ENCODE measurements around the gene LMNTD2.
"Not testable (repeated sequence)": the region's sequence is repeated elsewhere in the genome, so short reads cannot be mapped to it uniquely, and the experiment has no call there.

The LMNTD2 gene

DNA sequence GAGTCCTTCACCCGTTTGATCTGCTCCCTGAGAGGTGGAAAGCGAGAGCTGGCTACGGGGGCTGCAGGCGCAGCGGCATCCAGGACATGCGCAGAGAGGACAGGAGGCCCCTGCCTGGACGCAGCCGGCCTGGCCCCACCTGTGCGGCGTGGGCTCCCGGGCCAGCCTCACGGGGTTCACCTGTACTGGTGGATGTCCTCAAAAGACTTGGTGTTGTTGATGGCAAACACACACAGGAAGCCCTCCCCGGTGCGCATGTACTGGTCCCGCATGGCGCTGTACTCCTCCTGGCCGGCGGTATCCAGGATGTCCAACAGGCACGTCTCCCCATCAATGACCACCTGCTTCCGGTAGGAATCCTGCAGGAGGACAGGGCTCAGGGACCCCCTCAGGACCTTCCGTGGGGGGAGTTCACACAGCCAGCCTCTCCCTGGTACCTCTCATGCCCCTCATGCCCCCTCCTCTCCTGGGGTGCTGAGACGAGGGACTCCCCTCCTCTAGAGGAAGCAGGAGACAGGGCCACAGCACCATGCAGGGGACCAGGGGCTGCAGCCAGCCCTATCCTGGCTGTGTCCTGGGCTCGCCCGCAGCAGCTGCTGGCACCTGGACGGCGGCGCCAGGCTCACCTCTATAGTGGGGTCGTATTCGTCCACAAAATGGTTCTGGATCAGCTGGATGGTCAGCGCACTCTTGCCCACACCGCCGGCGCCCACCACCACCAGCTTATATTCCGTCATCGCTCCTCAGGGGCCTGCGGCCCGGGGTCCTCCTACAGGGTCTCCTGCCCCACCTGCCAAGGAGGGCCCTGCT, 26.7 kb downstream of the LMNTD2 start:
- DNase-seq (ENCODE audit: low spot score): no peak

GRCh38 chr11:532986-533585, 27.5 kb downstream of the LMNTD2 start:
- DNase-seq (ENCODE audit: low spot score): no peak

DNA sequence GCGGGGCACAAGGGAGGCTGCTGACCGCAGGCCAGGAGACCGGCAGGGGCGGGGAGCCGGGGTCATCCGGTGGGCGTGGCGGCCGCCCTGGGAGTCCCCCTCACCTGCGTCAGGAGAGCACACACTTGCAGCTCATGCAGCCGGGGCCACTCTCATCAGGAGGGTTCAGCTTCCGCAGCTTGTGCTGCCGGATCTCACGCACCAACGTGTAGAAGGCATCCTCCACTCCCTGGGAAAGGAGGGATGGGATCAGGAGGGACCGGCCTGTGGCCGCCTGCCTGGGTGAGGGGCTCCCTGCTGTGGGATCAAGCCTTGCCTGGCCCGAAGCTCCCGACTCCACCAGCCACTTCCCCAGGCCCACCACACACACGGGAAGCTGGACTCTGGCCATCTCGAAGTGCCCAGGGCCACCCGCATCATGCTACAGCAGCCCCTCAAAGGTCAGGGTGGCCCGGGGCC, 28.0 kb downstream of the LMNTD2 start:
- DNase-seq (ENCODE audit: low spot score): no peak

- DNase-seq (ENCODE audit: low spot score): no peak
Observed at GRCh38 chr11:531919-532526, 28.5 kb downstream of the LMNTD2 start.

GRCh38 chr11:530960-531831, 29.3 kb downstream of the LMNTD2 start:
- no peak for DNase-seq (ENCODE audit: low spot score)

- DNase-seq (ENCODE audit: low spot score): no peak
Observed at GRCh38 chr11:529728-530411, 30.7 kb downstream of the LMNTD2 start.

DNA sequence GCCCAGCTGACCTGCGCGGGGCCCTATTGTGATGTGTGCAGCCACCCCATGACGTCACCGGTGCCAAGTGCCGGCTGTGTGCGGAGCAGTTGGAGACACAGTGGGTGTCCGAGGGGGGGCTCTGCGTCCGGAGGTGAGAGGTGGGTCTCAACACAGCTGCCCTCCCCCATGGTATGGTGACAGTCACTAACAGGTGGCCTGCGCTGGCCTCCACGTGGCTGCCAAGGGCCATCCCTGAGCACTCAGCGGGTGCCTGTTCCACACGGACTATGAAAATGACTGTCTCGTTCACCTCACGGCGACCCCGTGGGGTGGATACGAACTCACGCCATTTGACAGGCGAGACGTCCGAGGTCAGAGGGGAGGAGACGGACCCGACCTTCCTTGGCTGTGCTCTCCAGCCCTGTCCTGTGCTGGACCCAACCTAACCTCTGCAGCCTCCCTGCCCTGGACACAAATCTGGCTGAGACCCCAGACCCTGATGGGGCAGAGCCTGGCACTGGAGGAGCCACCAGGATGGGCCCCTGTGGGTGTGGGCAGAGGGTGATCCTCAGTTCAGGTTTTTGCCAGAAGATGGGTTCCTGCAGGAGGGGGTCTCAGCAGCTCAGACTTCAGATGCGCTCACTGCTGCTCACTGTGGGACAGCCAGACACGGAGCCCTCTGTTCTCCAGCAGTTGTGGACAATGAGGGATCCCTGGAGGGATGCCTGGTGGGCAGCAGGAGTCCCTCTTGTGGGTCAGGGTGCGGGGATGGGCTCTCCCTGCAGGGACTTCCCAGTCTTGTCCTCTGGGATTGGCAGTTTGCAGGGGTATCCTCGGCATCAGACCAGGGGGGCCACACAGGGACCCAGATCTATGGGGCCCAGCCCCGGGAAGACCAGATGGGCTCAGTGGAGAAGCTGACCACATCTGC, 31.5 kb downstream of the LMNTD2 start:
- DNase-seq (ENCODE audit: low spot score): no peak

- DNase-seq (ENCODE audit: low spot score): no peak
Observed at GRCh38 chr11:528166-528814, 32.2 kb downstream of the LMNTD2 start.

DNA sequence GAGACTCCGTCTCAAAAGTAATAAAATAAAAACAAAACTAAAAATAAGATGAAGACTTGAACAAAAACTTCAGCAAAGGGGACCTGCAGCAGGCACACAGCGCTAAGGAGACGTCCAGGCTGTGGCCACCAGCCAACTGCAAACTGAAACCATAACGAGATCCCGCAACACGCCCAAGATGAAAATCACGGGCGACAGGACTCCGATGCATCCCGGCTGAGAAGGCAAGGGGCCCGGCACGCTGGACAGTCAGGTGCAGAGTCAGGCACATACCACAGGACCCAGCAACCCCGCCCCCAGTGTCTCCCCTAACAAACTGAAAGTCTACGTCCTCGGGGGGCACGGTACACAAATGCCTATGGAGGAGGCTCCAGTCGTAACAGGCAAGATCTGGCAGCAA, 34.3 kb downstream of the LMNTD2 start:
- peak; percentile 18 for DNase-seq (ENCODE audit: low spot score)

- DNase-seq (ENCODE audit: low spot score): no peak
Observed at GRCh38 chr11:521177-521688, 39.3 kb downstream of the LMNTD2 start.

- peak; percentile 20 for DNase-seq (ENCODE audit: low spot score)
Observed at GRCh38 chr11:520428-521176, 39.9 kb downstream of the LMNTD2 start.

- peak; percentile 96 for DNase-seq (ENCODE audit: low spot score)
Observed at GRCh38 chr11:518463-519202, 41.9 kb downstream of the LMNTD2 start.

DNA sequence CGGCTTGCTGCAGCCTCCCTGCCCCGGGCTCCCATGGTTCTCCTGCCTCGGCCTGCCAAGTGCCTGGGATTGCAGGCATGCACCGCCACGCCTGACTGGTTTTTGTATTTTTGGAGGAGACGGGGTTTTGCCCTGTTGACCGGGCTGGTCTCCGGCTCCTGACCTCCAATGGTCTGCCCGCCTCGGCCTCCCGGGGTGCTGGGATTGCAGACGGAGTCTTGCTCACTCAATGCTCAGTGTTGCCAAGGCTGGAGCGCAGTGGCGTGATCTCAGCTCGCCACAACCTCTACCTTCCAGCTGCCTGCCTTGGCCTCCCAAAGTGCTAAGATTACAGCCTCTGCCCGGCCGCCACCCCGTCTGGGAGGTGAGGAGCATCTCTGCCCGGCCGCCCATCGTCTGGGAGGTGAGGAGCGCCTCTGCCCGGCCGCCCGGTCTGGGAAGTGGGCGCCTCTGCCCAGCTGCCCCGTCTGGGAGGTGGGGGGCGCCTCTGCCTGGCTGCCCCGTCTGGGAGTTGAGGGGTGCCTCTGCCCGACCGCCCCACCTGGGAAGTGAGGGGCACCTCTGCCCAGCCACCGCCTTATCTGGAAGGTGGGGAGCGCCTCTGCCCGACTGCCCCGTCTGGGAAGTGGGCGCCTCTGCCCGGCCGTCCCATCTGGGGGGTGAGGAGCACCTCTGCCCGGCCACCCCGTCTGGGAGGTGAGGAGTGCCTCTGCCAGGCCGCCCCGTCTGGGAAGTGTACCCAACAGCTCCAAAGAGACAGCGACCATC, 43.4 kb downstream of the LMNTD2 start:
- not testable (repeated sequence) for DNase-seq (ENCODE audit: low spot score)

- no peak for DNase-seq (ENCODE audit: low spot score)
Observed at GRCh38 chr11:516400-516799, 44.1 kb downstream of the LMNTD2 start.

DNA sequence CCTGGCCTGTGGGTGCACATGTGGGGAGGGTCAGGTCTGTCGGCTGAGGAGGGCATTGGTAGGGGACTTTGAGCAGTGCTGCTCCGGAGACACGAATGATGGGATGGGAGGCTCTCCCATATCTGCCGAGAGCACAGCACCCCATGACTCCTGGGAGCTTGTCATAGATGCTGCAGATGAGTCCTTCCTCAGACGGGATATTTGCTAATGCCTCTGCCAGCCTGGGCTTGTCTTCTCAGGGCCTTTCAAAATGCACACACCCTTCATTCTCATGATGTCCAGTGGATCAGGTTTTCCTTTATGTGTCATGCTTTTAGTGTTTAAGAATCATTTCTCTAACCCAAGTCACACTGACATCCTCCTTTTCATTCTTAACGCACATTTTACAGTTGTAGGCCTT, 45.4 kb downstream of the LMNTD2 start:
- no peak for DNase-seq (ENCODE audit: low spot score)

DNA sequence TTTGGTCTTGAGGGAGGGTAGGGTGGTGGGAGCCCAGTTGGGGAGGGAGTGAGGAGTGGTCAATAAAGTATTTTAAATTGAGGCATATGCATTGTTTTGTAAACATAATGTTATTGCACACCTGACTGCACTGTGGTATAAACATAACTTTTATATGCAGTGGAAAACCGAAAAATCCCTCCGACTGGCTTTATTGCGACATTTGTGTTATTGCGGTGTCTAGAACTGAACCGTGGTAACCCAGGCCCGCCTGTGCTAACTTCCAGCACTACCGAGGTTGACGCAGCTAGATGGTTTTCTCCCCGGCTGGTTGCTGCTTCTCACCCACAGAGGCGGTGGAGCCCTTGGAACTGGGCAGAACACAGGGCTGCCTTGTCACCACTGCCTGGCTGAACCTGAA, 45.9 kb downstream of the LMNTD2 start:
- DNase-seq (ENCODE audit: low spot score): no peak

DNA sequence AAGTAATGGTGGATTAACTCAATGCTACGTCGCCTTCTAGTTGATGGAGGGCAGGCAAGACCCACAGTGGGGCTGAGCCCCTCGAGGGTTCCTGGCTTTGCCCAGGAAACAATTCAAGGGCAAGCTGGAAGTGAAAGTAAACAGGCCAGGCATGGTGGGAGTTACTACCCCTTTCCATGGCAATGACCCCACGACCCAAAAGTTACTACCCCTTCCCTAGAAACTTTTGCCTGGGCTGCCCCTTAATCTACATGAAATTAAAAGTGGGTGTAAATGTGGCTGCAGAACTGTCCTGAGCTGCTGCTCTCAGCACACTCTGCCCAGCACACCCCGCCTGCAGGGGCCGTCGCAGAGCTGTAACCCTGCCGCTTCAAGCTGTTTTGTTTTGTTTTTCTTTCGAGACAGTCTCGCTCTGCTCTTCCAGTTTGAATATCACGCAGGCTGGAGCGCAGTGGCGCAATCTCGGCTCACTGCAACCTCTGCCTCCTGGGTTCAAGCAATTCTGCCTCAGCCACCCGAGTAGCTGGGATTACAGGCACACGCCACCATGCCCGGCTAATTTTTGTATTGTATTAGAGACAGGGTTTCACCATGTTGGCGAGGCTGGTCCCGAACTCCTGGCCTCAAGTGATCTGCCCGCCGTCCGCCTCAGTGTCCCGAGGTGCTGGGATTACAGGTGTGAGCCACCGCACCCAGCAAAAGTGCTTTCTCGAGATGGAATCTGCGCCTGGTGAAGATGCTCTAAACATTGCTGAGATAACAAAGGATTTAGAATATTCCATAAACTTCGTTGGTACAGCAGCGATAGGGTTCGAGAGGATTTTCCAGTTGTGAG, 47.6 kb downstream of the LMNTD2 start:
- DNase-seq (ENCODE audit: low spot score): no peak
